Pancreas (tissue), 10 donors: ENCODE measurements around the gene DUSP16. TPM values are rescaled to one million over a fixed set of nuclear protein-coding genes. Genes with fewer than 3 reads are reported as not detected.

Source experiments
- ATAC-seq, 4 donors: fragments of 200-7000 bp; cut with Tn5 transposase; one replicate each; pipeline versions ENCODE4 v1.8.0 to v1.9.1; 2020; ENCODE audit warnings: mild to moderate bottlenecking in 4 of 4, moderate library complexity in 4 of 4
- DNase-seq, 6 donors: peaks; one replicate each; pipeline ENCODE4 v3.0.0-alpha.2; 2020
- FAIRE-seq: peaks from 2 replicates; lab custom pipeline; 2012; peaks lifted over from hg19 to GRCh38; lab: Jason Lieb, UNC
- H3K27ac ChIP-seq, 4 donors: fragments of 200-600 bp; sonication (generic); 1 replicate in 3 of 4; 2 replicates in 1 of 4; pipeline versions ENCODE4 v1.5.0 to v1.8.0; 2020
- H3K27me3 ChIP-seq, 4 donors: fragments of 200-600 bp; one replicate each; pipeline ENCODE4 v1.8.0; 2021
- H3K36me3 ChIP-seq, 3 donors: fragments of 200-600 bp; sonication (generic) in 1 of 3; one replicate each; pipeline versions ENCODE4 v1.5.0 to v1.8.0; 2020 to 2021
- H3K4me1 ChIP-seq, 3 donors: fragments of 200-600 bp; one replicate each; pipeline ENCODE4 v1.8.0; 2021
- H3K4me3 ChIP-seq, 4 donors: fragments of 200-600 bp; sonication (generic) in 2 of 4; one replicate each; pipeline versions ENCODE4 v1.5.0 to v1.8.0; 2020 to 2021
- H3K9me3 ChIP-seq, 4 donors: fragments of 200-600 bp; one replicate each; pipeline ENCODE4 v1.8.0; 2021
- CTCF ChIP-seq, 4 donors: fragments of 200-600 bp; sonication (generic) in 3 of 4; IDR thresholded peaks; one replicate each; pipeline versions ENCODE4 v1.5.0 to v1.8.0; 2021; ENCODE audit warnings: antibody characterized with exemption in 4 of 4
- WGBS, 2 donors: extraction: QIAGEN DNeasy Blood & Tissue Kit; methylation state at CpG; one replicate each; pipeline ENCODE4 v1.1.7; 2013; 5-methylcytosine and 5-hydroxymethylcytosine counted together
- intact Hi-C, 3 donors: fragments of 100-400 bp; cut with DNase I; formaldehyde crosslinking; loops; one replicate each; pipeline versions ENCODE4 v1.11.1 to v1.14.2; 2022
- polyA plus RNA-seq, 2 donors: library from polyadenylated mRNA; stranded (reverse); fragments of 200-250 nt; gene quantifications; one replicate each; pipeline ENCODE4 v1.2.3, GENCODE V29; 2013
- total RNA-seq, 6 donors: library from RNA; stranded (reverse); fragmentation: NEBNext Ultra II Directional in 4 of 6; extraction: Animal tissue kit (Norgen Biotek cat#: 25700) in 4 of 6; gene quantifications; one replicate each; pipeline versions ENCODE4 v1.2.1 to v1.2.4, GENCODE V29; 2021 to 2023
- donor health status: healthy with polysubstance abuse.
- donor health status: DM: no; HTN: no; CAD: no; lungs with moderate emphysema.
- donor health status: DM: no; HTN: no; CAD: no.
- donor health status: control.
- donor health status: control.
- donor health status: Bipolar disorder and iron deficiency.
- donor health status: DM: yes; HTN: yes; CAD: no.
- donor health status: DM: no; HTN: no; CAD: no.
- donor health status: DM: no; HTN: no; CAD: no.
- donor health status: DM: yes; HTN: yes; CAD: no.

The DUSP16 gene
- total and polyA plus RNA-seq, 8 donors = 5.8 to 38.7 (median 26.5) TPM

- no peak overlapping the region for H3K27ac ChIP-seq
- no peaks in the 10 kb centered on the region for H3K27me3 ChIP-seq
- 90 to 93% methylated on average over 14 of the region's 14 CpGs for WGBS, 2 donors
- no peaks in the 10 kb centered on the region for H3K36me3 ChIP-seq
- no peaks in the 10 kb centered on the region for H3K4me1 ChIP-seq
- intact Hi-C loops = no loop called here
- H3K9me3 ChIP-seq = no peaks in the 10 kb centered on the region
- no peak for TF ChIP-seq CTCF (IDR thresholded peaks at IDR 0.05)
- H3K4me3 ChIP-seq = no peak overlapping the region
- no peak for FAIRE-seq
- ATAC-seq = peak in 3 of 4 donors; percentile 47 to 65 (median 59)
- no peak for DNase-seq
Measured at GRCh38 chr12:12467688-12468261, 94.9 kb downstream of the DUSP16 start.

- H3K36me3 ChIP-seq = no peaks in the 10 kb centered on the region
- H3K27me3 ChIP-seq = no peaks in the 10 kb centered on the region
- H3K4me3 ChIP-seq = no peak overlapping the region
- WGBS, 2 donors = 88 to 92% methylated on average over 6 of the region's 6 CpGs
- TF ChIP-seq CTCF (IDR thresholded peaks at IDR 0.05) = no peak
- intact Hi-C loops = no loop called here
- no peak overlapping the region for H3K27ac ChIP-seq
- DNase-seq (no peak), FAIRE-seq (no peak), ATAC-seq (peak in 2 of 4 donors; percentile 54 to 60)
- H3K9me3 ChIP-seq = no peaks in the 10 kb centered on the region
- no peaks in the 10 kb centered on the region for H3K4me1 ChIP-seq
Measured at GRCh38 chr12:12467264-12467663, 95.4 kb downstream of the DUSP16 start.

- Histone ChIP-seq H3K27ac (no peak overlapping the region), H3K4me3 (no peak overlapping the region), H3K36me3 (no peaks in the 10 kb centered on the region), H3K9me3 (no peaks in the 10 kb centered on the region), H3K4me1 (no peaks in the 10 kb centered on the region), H3K27me3 (no peaks in the 10 kb centered on the region)
- TF ChIP-seq CTCF (IDR thresholded peaks at IDR 0.05) = no peak
- FAIRE-seq (no peak), DNase-seq (no peak), ATAC-seq (peak in 2 of 4 donors; percentile 12 to 18)
- WGBS, 2 donors = 73 to 94% methylated on average over 7 of the region's 7 CpGs
- intact Hi-C loops = no loop called here
Measured at GRCh38 chr12:12466157-12466556, 96.5 kb downstream of the DUSP16 start.

- intact Hi-C loops = no loop called here
- DNase-seq (no peak), ATAC-seq (no peak), FAIRE-seq (no peak)
- Histone ChIP-seq H3K27me3 (no peaks in the 10 kb centered on the region), H3K27ac (no peak overlapping the region), H3K4me3 (no peak overlapping the region), H3K9me3 (no peaks in the 10 kb centered on the region), H3K36me3 (no peaks in the 10 kb centered on the region), H3K4me1 (no peaks in the 10 kb centered on the region)
- TF ChIP-seq CTCF (IDR thresholded peaks at IDR 0.05) = no peak
- WGBS, 2 donors = 96 to 97% methylated on average over 20 of the region's 20 CpGs
Measured at GRCh38 chr12:12465522-12465921, 97.1 kb downstream of the DUSP16 start.

GRCh38 chr12:12461923-12462315, 100.7 kb downstream of the DUSP16 start:
- ATAC-seq (no peak), FAIRE-seq (no peak), DNase-seq (no peak)
- no peaks in the 10 kb centered on the region for H3K4me1 ChIP-seq
- H3K27me3 ChIP-seq = no peaks in the 10 kb centered on the region
- H3K4me3 ChIP-seq = no peak overlapping the region
- no peak overlapping the region for H3K27ac ChIP-seq
- WGBS, 2 donors = 83 to 91% methylated on average over 5 of the region's 5 CpGs
- intact Hi-C loops = no loop called here
- H3K9me3 ChIP-seq = no peaks in the 10 kb centered on the region
- TF ChIP-seq CTCF (IDR thresholded peaks at IDR 0.05) = no peak
- H3K36me3 ChIP-seq = no peaks in the 10 kb centered on the region
